GM21786 (cell line): ENCODE results near the gene HIP1.
A peak's percentile ranks its signal among the peaks of the same experiment; 100 is the strongest.
"Not testable (repeated sequence)": the region's sequence is repeated elsewhere in the genome, so short reads cannot be mapped to it uniquely, and the experiment has no call there.

ENCODE experiments used
- ATAC-seq: cut with Tn5 transposase; IDR thresholded peaks from one replicate; pipeline ENCODE4 v1.9.1; 2021; ENCODE audit not compliant: unreplicated experiment

The HIP1 gene

DNA sequence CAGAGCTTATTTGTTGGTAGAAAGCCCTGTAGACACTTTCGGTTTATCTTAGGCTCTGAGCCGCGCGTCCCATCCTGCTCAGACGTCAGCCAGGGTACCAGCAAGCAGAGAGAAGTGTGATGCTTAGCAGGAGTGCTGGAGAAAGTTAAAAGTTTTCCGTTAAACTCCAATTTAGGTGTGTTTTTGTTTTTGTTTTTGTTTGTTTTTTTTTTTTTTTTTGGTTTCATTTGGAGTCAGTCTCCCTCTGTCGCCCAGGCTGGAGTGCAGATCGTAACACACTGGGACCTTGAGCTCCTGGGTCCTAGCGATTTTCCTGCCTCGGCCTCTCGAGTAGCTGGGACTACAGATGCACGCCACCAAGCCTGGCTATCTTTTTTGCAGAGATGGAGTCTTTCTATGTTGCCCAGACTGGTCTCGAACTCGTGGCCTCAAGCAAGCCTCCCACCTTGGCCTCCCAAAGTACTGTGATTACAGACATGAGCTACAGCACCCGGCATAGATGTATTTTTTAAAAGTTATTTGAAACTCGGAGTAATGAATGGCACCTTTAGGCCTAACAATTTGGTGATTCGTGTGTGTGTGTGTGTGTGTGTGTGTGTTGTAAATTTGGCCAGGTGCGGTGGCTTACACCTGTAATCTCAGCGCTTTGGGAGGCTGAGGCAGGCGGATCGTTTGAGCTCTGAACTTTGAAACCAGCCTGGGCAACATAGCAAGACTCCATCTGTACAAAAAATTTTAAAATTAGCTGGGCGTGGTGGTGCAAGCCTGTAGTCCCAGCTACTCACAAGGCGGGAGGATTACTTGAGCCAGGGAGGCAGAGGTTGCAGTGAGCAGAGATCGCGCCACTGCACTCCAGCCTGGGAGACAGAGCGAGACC, 1.3 kb upstream of the HIP1 start:
- peak; percentile 22 for ATAC-seq

DNA sequence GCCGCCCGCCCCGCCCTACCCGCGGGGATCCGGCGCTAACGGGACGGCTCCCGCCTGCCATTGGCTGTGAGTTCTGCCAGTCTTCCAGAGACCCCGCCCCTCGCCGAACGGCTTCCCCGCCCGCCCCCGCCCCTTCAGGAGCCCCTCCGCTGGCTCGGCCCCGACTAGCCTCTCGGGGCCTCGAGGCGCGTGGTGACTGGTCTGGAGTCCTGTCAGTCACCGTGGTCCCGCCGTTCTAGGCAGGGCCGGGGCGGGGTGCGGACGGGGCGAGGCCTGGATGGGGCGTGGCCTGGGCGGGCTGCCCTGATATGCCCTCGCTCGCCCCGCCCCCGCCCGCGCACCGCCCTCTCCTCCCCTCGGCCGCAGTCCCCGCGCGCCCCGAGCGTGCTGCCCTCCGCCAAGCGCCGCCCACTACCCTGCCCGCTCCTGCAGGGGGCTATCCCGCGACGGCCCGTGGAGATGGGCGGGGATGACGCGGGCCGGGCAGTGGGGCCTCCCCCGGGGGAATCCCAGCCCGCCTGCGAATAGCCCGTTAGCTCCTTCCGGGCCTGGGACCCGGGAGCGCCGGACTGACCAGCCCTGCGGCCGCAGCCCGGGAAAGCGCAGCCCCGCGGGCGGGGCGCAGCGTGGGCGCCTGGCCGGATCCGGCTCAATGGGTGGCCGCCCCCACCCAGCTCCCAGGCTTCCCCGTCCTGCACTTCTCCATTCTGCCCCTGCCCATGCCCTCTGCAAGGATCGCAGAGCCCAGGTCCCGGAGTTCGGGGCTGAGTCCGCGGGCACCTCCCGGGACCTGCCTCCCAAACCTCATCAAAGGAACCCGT, 444 bp upstream of the HIP1 start:
- peak; percentile 87 for ATAC-seq

DNA sequence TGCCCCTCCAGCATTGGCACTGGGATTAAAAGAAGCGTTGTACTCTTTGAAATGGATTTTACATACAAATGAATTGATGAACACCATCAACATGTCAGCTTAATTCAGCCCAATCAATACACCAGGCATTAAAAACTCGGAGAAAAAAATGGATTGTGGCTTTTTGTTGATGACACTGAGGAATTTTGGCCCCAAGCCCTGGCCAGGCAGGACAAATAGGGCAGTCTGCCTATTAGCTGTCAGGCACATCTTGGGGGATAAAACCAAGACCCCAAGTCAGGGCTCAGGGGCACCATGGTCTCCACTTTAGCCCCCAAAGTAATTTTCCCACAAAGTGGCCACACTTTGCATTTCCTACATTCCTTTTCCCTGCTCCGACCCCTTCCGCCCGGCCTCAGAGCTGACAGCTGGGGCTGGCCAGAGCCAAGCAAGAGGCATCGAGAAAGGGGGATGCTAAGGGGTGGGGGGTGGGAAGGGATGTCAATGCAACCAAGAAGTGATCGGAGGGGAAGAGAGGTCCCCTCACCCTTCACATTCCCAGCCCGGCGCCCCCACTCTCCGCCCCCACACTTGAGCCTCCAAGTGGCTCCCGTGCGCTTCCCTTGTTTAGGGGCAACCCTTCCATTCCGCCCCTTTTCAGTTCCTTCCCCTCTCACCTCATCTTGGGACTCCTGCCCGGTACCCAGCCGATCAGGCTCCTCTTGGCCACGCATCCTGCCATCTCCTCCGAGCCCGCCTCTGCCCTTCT, 711 bp downstream of the HIP1 start:
- ATAC-seq = no peak

DNA sequence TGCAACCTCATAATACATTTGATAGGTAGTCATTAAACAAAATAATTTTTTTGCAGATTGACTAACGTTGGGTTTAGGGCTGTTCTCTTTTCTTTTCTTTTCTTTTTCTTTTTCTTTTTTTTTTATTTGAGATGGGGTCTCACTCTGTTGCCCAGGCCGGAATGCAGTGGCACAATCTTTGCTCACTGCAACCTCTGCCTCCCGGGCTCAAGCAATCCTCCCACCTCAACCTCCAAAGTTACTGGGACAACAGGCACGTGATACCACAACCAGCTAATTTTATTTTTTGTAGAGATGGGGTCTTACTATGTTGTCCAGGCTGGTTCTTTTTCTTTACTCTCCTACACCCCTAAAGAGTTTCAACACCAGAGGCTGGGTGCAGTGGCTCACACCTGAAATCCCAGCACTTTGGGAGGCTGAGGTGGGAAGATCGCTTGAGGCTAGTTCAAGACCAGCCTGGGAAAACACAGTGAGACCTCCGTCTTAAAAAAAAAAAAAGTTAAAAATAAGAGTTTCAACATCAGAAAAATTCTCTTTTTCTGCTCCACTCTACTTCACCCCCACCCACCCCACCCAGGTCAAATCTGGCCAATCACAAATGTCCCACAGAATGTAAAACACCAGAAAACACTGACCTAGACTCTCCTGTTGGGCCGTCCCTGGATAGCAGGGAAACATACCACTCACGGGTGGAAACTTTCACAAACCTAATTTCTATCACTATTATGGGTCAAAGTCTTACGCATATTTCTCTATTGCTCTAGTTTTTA, 3.0 kb downstream of the HIP1 start:
- no peak for ATAC-seq

DNA sequence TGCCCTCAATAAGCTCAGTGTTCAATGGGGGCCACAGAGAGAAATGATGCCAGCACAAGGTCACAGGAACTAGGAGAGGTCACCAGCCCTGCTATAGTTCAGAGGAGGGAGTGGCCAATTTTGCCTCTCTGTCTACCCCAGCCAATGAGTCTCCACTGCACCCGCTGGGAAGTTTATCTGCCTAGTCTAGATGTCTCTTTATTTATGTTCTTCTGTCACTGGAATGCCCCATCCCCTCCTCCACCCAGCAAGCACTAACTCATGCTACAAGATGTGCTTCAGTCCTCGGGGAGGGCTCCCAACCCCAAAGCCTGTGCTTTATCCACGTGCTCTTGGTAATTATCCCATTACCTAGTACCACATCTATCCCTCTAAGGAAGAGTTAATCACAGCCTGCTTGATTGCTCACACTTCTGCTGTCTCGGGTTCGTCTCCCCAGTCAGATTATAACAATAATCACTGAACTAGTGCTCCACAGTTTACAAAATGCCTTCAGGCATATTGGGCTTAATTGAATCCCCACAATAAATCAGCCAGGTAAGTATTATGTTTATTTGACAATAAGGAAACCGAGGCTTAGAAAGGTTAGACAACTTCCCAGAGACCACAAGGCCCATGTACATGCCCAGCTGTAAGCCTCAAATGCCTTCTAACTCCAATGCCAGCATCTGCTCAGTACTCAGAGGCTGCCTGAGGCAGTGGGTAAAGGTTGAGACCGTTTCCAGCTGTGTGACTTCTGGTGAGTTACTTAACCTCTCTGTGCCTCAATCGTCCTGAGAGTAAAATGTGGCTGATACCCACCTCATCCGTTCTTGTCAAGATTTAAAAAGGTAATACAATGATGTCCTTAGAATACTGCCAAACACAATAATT, 3.9 kb downstream of the HIP1 start:
- ATAC-seq = no peak

DNA sequence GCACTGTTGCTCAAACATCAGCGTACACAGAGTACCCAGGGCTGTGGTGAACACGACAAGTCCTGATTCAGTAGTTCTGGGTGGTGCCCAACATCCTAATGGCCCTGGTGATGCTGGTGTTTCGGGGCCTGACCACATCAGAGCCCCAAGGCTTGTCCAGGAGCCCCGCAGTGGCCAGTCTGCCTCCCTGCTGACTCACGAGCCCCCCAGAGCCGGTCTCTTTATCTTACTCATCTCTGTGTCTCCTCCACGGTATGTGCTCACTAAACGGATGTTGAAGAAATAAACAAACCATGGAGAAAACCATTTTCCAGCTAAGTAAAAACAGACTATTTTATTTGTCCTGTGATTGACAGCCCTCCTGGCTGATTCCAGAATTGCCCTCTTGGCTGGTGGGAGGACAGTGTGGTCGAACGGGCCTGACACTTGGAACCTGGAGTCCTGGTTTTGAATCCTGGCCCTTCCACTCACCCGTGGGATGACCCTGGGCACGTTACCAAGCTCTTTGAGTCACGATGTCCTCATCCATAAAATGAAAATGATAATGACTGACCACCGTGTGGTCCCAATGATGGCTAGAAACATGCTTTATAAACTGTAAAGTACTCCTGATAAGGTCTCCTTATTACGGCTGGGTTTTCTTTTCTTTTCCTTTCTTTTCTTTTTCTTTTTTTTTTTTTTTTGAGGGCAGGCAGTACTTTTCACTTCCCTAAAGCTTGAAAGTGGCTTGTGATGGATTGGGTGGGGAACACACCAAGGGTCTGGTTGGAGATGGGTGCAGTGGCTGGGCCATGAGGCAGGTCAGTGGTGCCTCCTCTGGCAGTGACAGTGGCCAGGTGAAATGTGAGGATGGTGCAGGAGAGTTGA, 5.7 kb downstream of the HIP1 start:
- ATAC-seq = no peak

DNA sequence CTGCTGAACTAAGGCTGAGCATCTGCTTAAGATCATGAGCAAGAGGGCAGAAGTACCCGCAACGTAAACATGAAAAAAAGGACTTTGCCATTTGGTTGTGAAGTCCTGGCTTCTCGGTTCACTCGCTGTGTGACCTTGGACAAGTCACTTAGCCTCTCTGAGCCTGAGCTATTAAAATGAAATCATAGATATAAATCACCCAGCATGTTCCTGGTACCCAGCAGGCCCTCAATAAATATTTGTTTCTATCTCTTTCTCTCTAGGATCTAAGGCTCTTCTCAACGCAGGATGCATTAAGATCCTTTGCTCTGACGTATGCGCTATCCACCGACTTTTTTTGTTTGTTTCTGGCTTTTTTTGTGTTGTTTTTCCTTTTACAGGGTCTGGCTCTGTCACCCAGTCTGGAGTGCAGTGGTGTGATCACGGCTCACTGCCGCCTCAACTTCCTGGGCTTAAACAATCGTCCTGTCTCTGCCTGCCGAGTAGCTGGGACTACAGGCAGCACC, 6.7 kb downstream of the HIP1 start:
- ATAC-seq = no peak

DNA sequence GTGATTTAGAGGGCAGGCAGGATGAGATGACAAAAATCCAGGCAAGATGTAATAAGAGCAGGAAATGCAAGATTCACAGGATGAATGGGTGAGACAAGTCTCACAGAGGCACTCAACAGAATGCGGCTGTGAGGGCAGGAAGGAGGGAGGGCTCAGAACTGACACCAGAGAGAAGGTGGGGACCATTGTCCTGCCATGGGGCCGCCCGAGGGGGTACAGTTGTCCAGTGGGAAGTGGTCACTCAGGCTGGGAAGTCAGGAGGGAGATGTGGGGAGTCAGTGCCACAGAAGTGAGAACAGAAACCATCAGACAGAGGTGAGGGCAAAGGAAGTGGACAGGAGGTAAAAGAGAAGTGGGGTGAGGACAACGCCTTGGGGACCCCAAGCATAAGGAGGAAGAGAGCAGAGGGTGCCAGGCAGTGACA, 8.9 kb downstream of the HIP1 start:
- ATAC-seq = no peak

DNA sequence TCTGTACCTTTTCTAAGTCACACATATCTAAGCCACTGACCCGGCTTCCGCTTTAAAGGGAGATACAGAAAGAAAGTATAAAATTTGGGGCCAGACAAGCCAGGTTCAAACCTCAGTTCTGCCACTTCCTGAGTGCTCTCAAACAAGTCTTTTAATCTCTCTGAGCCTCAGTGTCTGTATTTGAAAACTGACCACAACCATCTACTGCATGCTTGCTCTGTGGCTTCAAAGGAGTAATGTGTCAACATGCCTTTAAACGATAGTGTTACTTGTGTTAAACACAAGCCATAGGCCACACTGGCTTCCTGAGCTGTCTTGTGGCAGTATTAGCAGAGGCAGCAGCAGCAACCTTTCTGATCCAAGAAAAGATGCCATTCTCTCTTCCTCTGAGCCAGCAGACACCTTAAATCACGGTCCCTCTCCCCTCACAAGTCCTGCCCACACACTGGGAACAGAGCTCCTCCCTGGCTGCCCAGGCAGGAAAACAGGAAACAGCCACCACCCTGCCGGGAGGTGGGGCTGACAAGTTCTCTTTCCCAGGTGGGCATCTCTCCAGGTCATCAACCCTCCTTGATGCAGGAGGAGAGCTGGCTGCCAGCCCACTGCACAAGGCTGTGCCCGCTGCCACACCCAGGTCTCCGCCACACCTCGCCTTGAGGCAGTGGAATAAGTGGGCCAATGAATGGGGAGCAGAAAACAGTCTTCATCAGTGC, 10.7 kb downstream of the HIP1 start:
- ATAC-seq = no peak

DNA sequence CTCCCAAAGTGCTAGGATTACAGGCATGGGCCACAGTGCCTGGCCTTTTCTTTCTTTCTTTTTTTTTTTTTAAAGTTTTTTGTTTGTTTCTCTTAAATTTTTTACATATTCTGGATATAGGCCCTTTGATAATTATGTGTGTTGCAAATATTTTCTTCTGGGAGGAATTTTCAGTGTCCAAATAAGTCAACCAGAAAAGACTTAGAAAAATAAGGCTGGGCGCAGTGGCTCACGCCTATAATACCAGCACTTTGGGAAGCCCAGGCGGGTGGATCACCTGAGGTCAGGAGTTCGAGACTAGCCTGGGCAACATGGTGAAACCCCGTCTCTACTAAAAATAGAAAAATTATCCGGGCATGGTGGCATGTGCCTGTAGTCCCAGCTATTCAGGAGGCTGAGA, 11.4 kb downstream of the HIP1 start:
- ATAC-seq = not testable (repeated sequence)

DNA sequence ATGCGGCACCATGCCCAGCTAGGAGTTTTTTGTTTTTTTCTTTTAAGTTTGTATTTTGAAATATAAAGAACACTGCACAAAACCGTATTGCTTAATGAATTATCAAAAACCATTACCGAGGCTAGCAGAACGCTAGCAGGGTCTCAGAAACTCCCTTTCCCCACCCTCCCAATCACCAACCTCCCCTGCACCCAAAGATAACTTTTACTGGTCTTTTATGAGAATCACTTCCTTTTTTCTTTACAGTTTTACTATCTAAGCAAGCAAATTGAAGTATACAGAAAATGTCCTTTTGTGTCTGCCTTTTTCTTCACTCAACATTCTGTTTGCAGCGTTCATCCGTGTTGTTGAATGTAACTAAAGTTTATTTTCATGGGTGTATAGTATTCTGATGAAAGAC, 13.4 kb downstream of the HIP1 start:
- no peak for ATAC-seq

DNA sequence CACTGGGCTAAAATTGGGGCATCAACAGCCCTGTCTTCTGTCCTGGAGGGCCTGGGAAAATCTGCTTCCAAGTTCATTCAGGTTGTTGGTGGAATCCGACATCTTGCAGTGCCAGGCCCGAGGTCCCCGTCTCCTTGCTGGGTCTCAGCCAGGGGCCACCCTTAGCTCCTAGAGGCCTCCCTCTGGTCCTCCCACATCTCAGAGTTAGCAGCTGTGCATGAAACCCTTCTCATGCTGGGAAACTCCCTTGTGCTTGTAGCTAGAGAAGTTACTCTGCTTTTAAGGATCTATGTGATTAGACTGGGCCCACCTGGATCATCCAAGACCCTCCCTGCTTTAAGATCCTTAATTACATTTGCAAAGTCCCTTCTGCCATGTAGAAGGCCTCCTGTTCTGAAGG, 15.3 kb downstream of the HIP1 start:
- no peak for ATAC-seq

DNA sequence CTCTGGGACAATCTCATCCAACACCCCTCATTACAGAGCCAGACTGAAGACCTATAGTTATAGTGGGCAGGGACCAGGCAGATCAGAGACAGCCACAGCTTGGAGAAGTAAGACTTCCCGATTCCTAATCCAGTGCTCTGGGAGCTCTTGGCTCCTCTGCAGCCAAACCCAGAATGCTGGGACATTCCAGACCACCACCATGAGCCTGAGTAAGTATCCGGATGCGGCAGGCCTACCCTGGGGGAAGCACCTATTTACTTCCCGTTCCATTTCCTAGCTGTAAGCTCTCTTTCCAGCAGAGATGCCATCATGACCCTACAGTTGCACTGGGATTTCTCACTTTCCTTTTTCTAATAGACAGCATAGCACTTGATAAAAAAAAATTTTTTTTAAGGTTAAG, 16.4 kb downstream of the HIP1 start:
- no peak for ATAC-seq

DNA sequence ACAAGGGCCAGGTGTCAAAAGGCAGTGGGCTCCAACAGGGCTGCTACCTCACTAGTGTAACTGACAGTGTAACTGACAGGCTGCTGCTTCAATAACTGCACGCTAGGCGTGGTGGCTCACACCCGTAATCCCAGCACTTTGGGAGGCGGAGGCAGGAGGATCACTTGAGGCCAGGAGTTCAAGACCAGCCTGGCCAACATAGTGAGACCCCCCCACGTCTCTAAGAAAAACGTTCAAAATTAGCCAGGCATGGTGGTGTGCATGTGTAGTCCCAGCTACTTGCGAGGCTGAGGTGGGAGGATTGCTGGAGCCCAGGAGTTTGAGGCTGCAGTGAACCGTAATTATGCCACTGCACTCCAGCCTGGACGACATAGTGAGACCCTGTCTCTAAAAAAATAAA, 16.8 kb downstream of the HIP1 start:
- not testable (repeated sequence) for ATAC-seq

DNA sequence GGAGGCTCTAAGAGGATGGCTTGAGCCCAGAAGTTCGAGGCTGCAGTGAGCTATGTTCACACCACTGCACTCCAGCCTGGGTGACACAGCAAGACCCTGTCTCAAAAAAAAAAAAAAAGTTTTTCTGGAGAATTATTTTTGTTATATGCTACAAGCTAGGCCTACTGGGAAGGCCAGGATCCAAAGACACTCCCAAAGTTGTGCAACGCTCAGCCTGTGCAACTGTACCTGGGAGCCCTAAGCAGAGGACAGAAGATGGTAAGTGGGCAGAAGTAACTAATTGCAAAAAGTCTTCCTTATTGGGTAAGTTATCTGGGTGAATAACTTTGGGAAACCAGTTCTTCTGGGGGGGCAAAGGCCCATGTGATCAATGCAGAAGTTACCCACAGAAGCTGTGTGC, 17.3 kb downstream of the HIP1 start:
- ATAC-seq = no peak

DNA sequence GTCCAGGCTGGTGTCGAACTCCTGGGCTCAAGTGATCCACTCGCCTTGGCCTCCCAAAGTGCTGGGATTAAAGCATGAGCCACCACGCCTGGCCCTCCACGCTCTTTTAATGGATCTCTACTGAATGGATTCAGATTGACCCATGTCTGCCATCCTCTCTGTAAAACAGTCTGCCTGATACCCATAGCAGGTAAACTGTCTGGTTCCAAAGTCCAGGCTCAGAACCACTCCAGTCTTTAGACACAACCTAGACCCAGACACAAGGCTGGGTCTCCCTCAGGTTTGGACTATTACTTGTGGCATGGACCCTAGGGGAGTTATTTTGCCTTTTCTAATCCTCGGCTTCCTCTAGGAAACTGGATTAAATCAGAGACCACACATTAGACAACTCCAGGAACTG, 19.1 kb downstream of the HIP1 start:
- ATAC-seq = no peak

DNA sequence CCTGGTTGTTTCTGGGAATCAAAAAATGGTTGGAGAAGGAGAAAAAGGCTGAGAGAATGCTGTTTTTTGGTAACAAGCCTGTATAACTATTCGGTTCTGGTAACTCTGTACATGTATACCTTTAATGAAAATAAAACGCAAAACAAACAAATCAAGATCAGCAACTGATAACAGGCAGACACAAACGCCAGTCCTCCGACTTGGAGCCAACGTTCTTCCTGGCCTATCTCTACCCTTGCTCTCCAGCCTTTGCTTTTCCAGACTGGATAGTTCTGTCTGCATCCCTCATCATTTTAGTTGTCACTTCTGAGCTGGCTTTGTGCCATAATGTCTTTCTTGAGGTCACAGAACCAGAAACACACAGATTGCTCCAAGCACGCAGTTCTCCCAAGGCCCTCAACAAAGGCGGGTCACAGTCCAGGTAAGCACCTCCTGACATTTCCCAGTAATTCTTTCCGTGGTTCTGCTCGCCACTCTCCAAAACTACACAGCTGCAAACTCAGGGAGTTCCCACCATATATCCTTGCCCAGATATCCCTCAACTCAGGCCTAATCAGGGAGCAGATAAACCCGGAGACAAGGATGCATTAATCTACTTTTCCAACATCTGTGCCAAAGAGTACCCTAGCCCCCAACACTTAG, 20.2 kb downstream of the HIP1 start:
- no peak for ATAC-seq
